ENCODE measurements around the gene EXOC2.

The EXOC2 gene

DNA sequence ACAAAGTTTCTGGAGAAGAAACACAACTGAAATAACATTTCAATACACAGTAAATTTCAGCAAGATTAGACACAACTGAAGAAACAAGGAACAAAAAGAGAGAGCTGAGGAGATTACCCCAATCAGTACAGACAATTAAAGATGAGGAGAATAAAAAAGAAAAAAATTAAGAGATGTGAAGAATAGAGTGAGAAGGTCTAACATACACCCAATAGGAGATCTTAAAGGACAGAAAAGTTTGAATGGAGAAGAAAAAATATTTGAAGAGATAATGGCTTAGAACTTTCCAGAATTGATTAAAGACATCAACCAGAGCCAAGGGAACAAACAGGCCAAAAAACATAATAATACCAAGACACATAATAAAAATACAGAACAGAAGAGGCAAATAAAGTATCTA is 152.4 kb downstream of the EXOC2 start:
- H2BK120ac ChIP-seq (ENCODE audit: insufficient read depth, low read length, poor library complexity): no peak overlapping the region
- H3K9ac ChIP-seq (ENCODE audit: low read length): no peak overlapping the region
- H4K12ac ChIP-seq (ENCODE audit: low read depth, low read length): no peak overlapping the region
- no peak overlapping the region for H4K8ac ChIP-seq (ENCODE audit: low read depth, low read length)
- no peak overlapping the region for H4K91ac ChIP-seq (ENCODE audit: low read depth, low read length)
- no peak overlapping the region for H3K14ac ChIP-seq (ENCODE audit: low read length)
- H3K4me2 ChIP-seq (ENCODE audit: low read length): no peak overlapping the region
- no peak overlapping the region for H2AK5ac ChIP-seq (ENCODE audit: low read length)
- DNase-seq: no peak
- no peak overlapping the region for H3K18ac ChIP-seq (ENCODE audit: low read length)
- H3K4me1 ChIP-seq (ENCODE audit: control insufficient read depth in 1 of 2, insufficient read depth in 2 of 2, low read length in 2 of 2): no peaks in the 10 kb centered on the region
- peaks cover 6 to 13% of the 10 kb centered on the region in 2 experiments for H3K36me3 ChIP-seq (ENCODE audit: control insufficient read depth in 1 of 2, insufficient read depth in 2 of 2, low read length in 2 of 2)
- H3K9me3 ChIP-seq (ENCODE audit: insufficient read depth, low read depth, low read length): peaks cover 3% of the 10 kb centered on the region
- H2BK5ac ChIP-seq (ENCODE audit: low read depth, low read length, poor library complexity): no peak overlapping the region
- H3K79me2 ChIP-seq (ENCODE audit: control insufficient read depth, insufficient read depth, low read length, poor library complexity): no peaks in the 10 kb centered on the region
- no peak overlapping the region for H3K4me3 ChIP-seq (ENCODE audit: low read depth, low read length)
- H3K27ac ChIP-seq (ENCODE audit: low read depth, low read length): no peak overlapping the region
- no peaks in the 10 kb centered on the region for H3K27me3 ChIP-seq (ENCODE audit: insufficient read depth, low read length)
- H3K79me1 ChIP-seq (ENCODE audit: low read length): no peaks in the 10 kb centered on the region
- H2BK12ac ChIP-seq (ENCODE audit: low read length): no peak overlapping the region
- no peak overlapping the region for H3K4ac ChIP-seq (ENCODE audit: low read depth, low read length)
- no peak overlapping the region for H2AFZ ChIP-seq (ENCODE audit: insufficient read depth, low read length, poor library complexity)
- H3K23ac ChIP-seq (ENCODE audit: low read length): no peak overlapping the region

DNA sequence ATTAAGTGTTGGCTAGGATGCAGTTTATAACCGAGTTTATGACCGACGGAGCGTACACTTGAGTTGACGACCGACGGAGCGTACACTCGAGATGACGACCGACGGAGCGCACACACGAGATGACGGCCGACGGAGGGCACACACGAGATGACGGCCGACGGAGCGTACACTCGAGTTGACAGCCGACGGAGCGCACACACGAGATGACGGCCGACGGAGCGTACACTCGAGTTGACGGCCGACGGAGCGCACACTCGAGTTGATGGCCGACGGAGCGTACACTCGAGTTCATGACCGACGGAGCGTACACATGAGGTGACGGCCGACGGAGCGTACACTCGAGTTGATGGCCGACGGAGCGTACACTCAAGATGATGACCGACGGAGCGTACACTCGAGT is 155.8 kb downstream of the EXOC2 start:
- Histone ChIP-seq H2AFZ (ENCODE audit: insufficient read depth, low read length, poor library complexity) (no peak overlapping the region), H3K27ac (ENCODE audit: low read depth, low read length) (no peak overlapping the region), H3K4me1 (ENCODE audit: control insufficient read depth in 1 of 2, insufficient read depth in 2 of 2, low read length in 2 of 2) (no peaks in the 10 kb centered on the region), H4K12ac (ENCODE audit: low read depth, low read length) (no peak overlapping the region), H3K79me2 (ENCODE audit: control insufficient read depth, insufficient read depth, low read length, poor library complexity) (no peaks in the 10 kb centered on the region), H3K9ac (ENCODE audit: low read length) (no peak overlapping the region), H3K79me1 (ENCODE audit: low read length) (no peaks in the 10 kb centered on the region), H2AK5ac (ENCODE audit: low read length) (no peak overlapping the region), H3K27me3 (ENCODE audit: insufficient read depth, low read length) (no peaks in the 10 kb centered on the region), H3K9me3 (ENCODE audit: insufficient read depth, low read depth, low read length) (peaks cover 3% of the 10 kb centered on the region), H3K23ac (ENCODE audit: low read length) (no peak overlapping the region), H2BK12ac (ENCODE audit: low read length) (no peak overlapping the region), H2BK120ac (ENCODE audit: insufficient read depth, low read length, poor library complexity) (no peak overlapping the region), H2BK5ac (ENCODE audit: low read depth, low read length, poor library complexity) (no peak overlapping the region), H3K4ac (ENCODE audit: low read depth, low read length) (no peak overlapping the region), H3K36me3 (ENCODE audit: control insufficient read depth in 1 of 2, insufficient read depth in 2 of 2, low read length in 2 of 2) (peaks cover 4 to 7% of the 10 kb centered on the region in 2 experiments), H3K4me3 (ENCODE audit: low read depth, low read length) (peak overlapping the region; percentile 25), H3K4me2 (ENCODE audit: low read length) (no peak overlapping the region), H3K14ac (ENCODE audit: low read length) (no peak overlapping the region), H3K18ac (ENCODE audit: low read length) (no peak overlapping the region), H4K8ac (ENCODE audit: low read depth, low read length) (no peak overlapping the region), H4K91ac (ENCODE audit: low read depth, low read length) (no peak overlapping the region)
- no peak for DNase-seq
- WGBS (ENCODE audit: extremely low coverage, insufficient coverage, insufficient read length): no CpG with 5 or more reads among the region's 56 CpGs

- Histone ChIP-seq H3K4me3 (ENCODE audit: low read depth, low read length) (no peak overlapping the region), H3K36me3 (ENCODE audit: control insufficient read depth in 1 of 2, insufficient read depth in 2 of 2, low read length in 2 of 2) (peaks cover 0 to 2% of the 10 kb centered on the region in 2 experiments), H3K18ac (ENCODE audit: low read length) (no peak overlapping the region), H3K9me3 (ENCODE audit: insufficient read depth, low read depth, low read length) (no peaks in the 10 kb centered on the region), H3K79me1 (ENCODE audit: low read length) (no peaks in the 10 kb centered on the region), H4K91ac (ENCODE audit: low read depth, low read length) (no peak overlapping the region), H3K14ac (ENCODE audit: low read length) (no peak overlapping the region), H2BK5ac (ENCODE audit: low read depth, low read length, poor library complexity) (no peak overlapping the region), H4K12ac (ENCODE audit: low read depth, low read length) (no peak overlapping the region), H2BK12ac (ENCODE audit: low read length) (no peak overlapping the region), H3K4me1 (ENCODE audit: control insufficient read depth in 1 of 2, insufficient read depth in 2 of 2, low read length in 2 of 2) (no peaks in the 10 kb centered on the region), H3K23ac (ENCODE audit: low read length) (no peak overlapping the region), H2AK5ac (ENCODE audit: low read length) (no peak overlapping the region), H3K4me2 (ENCODE audit: low read length) (no peak overlapping the region), H4K8ac (ENCODE audit: low read depth, low read length) (no peak overlapping the region), H3K9ac (ENCODE audit: low read length) (no peak overlapping the region), H2BK120ac (ENCODE audit: insufficient read depth, low read length, poor library complexity) (no peak overlapping the region), H3K27ac (ENCODE audit: low read depth, low read length) (no peak overlapping the region), H2AFZ (ENCODE audit: insufficient read depth, low read length, poor library complexity) (no peak overlapping the region), H3K27me3 (ENCODE audit: insufficient read depth, low read length) (no peaks in the 10 kb centered on the region), H3K79me2 (ENCODE audit: control insufficient read depth, insufficient read depth, low read length, poor library complexity) (no peaks in the 10 kb centered on the region), H3K4ac (ENCODE audit: low read depth, low read length) (no peak overlapping the region)
- DNase-seq: no peak
- no CpG with 5 or more reads among the region's 9 CpGs for WGBS (ENCODE audit: extremely low coverage, insufficient coverage, insufficient read length)
These were observed 162.5 kb downstream of the EXOC2 start for GRCh38 chr6:530425-530824.

GRCh38 chr6:528989-529388 is 163.9 kb downstream of the EXOC2 start:
- Histone ChIP-seq H3K9me3 (ENCODE audit: insufficient read depth, low read depth, low read length) (no peaks in the 10 kb centered on the region), H3K4me3 (ENCODE audit: low read depth, low read length) (no peak overlapping the region), H3K18ac (ENCODE audit: low read length) (no peak overlapping the region), H3K23ac (ENCODE audit: low read length) (no peak overlapping the region), H4K91ac (ENCODE audit: low read depth, low read length) (no peak overlapping the region), H3K14ac (ENCODE audit: low read length) (no peak overlapping the region), H3K27me3 (ENCODE audit: insufficient read depth, low read length) (no peaks in the 10 kb centered on the region), H3K4me2 (ENCODE audit: low read length) (no peak overlapping the region), H4K8ac (ENCODE audit: low read depth, low read length) (no peak overlapping the region), H3K79me2 (ENCODE audit: control insufficient read depth, insufficient read depth, low read length, poor library complexity) (no peaks in the 10 kb centered on the region), H3K4ac (ENCODE audit: low read depth, low read length) (no peak overlapping the region), H3K36me3 (ENCODE audit: control insufficient read depth in 1 of 2, insufficient read depth in 2 of 2, low read length in 2 of 2) (peaks cover 2% of the 10 kb centered on the region in 2 experiments), H4K12ac (ENCODE audit: low read depth, low read length) (no peak overlapping the region), H2BK120ac (ENCODE audit: insufficient read depth, low read length, poor library complexity) (no peak overlapping the region), H3K27ac (ENCODE audit: low read depth, low read length) (no peak overlapping the region), H2AFZ (ENCODE audit: insufficient read depth, low read length, poor library complexity) (no peak overlapping the region), H2AK5ac (ENCODE audit: low read length) (no peak overlapping the region), H2BK12ac (ENCODE audit: low read length) (no peak overlapping the region), H3K4me1 (ENCODE audit: control insufficient read depth in 1 of 2, insufficient read depth in 2 of 2, low read length in 2 of 2) (no peaks in the 10 kb centered on the region), H3K9ac (ENCODE audit: low read length) (no peak overlapping the region), H2BK5ac (ENCODE audit: low read depth, low read length, poor library complexity) (no peak overlapping the region), H3K79me1 (ENCODE audit: low read length) (no peaks in the 10 kb centered on the region)
- no peak for DNase-seq
- WGBS (ENCODE audit: extremely low coverage, insufficient coverage, insufficient read length): no CpG with 5 or more reads among the region's 18 CpGs
